Activated CD8-positive, alpha-beta T cell treated with anti-CD3 and anti-CD28 coated beads, Interleukin-2, amount 10 ng/mL, durations not matched to agents 7 days and 5 days (primary cell): Measurements from ENCODE around the gene ZNF148. TPM values are rescaled to one million over a fixed set of nuclear protein-coding genes. Genes with fewer than 3 reads are reported as not detected.

Experiments
- ATAC-seq: fragments of 150-1000 bp; cut with Tn5 transposase; one replicate; pipeline ENCODE4 v1.10.0; 2021; ENCODE audit warnings: moderate library complexity
- CTCF ChIA-PET: fragments of 350-600 bp; sonication (Branson Sonifier 250); formaldehyde crosslinking; loops from one replicate; lab custom pipeline; 2021; ENCODE audit warnings: antibody characterized with exemption; lab: Charles Lee
- POLR2A ChIA-PET: fragments of 350-600 bp; sonication (Branson Sonifier 250); formaldehyde crosslinking; loops from one replicate; lab custom pipeline; 2021; ENCODE audit warnings: antibody characterized with exemption; lab: Charles Lee
- DNase-seq: peaks from one replicate; pipeline ENCODE4 v3.0.0-alpha.2; 2020
- H3K27ac Mint-ChIP-seq: one replicate; pipeline ENCODE4 v1.8.0; 2021; ENCODE audit warnings: mild to moderate bottlenecking, mixed read lengths
- H3K27me3 Mint-ChIP-seq: one replicate; pipeline ENCODE4 v1.8.0; 2021; ENCODE audit warnings: low read depth, mixed read lengths
- H3K36me3 Mint-ChIP-seq: one replicate; pipeline ENCODE4 v1.8.0; 2021; ENCODE audit warnings: low read depth, mixed read lengths
- H3K4me1 Mint-ChIP-seq: one replicate; pipeline ENCODE4 v1.8.0; 2021; ENCODE audit warnings: low read depth, mixed read lengths
- H3K4me3 Mint-ChIP-seq: one replicate; pipeline ENCODE4 v1.8.0; 2021; ENCODE audit warnings: mild to moderate bottlenecking, mixed read lengths
- H3K9me3 Mint-ChIP-seq: one replicate; pipeline ENCODE4 v1.8.0; 2022; ENCODE audit warnings: mixed read lengths; ENCODE audit not compliant: insufficient read depth
- total RNA-seq, 2 experiments: library from RNA; stranded (reverse); gene quantifications; one replicate each; pipeline ENCODE4 v1.2.3, GENCODE V29; 2021

Gene ZNF148
- total RNA-seq, 2 experiments from 2014 or later = 39.1 to 39.6 TPM

DNA sequence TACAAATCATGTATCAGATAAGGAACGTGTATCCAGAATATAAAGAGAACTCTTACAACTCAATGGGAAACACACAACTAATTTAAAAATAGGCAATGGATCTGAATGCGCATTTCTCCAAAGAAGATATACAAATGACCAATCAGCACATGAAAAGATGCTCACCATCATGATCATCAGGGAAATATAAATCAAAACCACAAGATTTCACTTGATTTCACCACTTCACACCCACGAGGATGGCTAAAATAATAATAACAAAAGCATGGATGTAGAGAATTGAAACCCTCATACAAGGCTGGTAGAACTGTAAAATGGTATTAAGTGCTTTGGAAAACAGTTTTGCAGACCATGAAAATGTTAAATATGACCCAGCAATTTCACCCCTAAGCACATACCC lies 135.9 kb downstream of the ZNF148 start:
- H3K4me1 Mint-ChIP-seq = peaks cover 4% of the 10 kb centered on the region
- no peak for DNase-seq
- no peaks in the 10 kb centered on the region for H3K27me3 Mint-ChIP-seq
- H3K27ac Mint-ChIP-seq = no peak overlapping the region
- peaks cover 25% of the 10 kb centered on the region for H3K36me3 Mint-ChIP-seq
- no peaks in the 10 kb centered on the region for H3K9me3 Mint-ChIP-seq
- no peak overlapping the region for H3K4me3 Mint-ChIP-seq
- POLR2A ChIA-PET = no interaction called here
- CTCF ChIA-PET = no interaction called here
- ATAC-seq = no peak

DNA sequence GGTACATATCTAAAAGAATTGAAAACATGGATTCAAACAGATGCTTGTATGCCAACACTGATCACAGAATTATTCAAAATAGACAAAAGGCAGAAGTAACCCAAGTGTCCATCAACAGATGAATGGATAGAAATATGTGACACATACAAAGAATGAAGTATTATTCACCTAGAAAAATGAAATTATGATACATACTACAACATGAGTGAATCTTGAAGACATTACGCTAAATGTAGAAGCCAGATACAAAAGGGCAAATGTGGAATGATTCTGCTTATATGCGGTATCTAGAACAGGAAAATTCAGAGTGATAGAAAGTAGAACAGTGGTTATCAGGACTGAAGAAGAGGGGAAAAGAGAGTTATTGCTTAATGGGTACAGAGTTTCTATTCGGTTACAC lies 136.4 kb downstream of the ZNF148 start:
- no peak for ATAC-seq
- CTCF ChIA-PET = no interaction called here
- H3K4me1 Mint-ChIP-seq = peaks cover 4% of the 10 kb centered on the region

DNA sequence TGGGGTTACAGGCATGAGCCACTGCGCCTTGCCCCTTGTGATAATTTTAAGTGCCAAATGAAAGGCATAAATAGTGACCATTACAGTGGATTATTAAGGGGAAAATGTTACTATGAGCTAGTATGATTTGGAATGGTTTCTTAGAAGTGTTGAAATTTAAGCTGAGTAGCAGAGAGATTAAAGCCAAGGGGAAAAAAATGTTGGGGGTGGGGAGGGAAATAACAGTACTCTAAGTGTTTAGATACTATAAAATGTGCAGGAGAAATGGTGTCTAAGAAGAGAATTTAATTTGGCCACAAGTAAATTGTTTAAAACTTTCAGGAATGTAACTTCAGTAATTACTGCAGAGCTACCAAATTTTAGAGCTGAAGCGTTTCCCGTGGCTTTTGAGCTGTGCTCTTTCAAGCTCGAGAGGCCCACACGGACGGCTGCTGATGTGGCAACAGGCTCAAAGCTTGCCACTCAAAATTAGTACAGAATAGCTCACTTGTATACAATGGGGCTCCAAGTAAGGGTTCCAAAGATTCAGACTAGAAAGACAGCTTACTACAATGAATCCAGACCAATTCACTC lies 138.7 kb downstream of the ZNF148 start:
- DNase-seq (no peak), ATAC-seq (no peak)
- Mint-ChIP-seq H3K27me3 (no peaks in the 10 kb centered on the region), H3K27ac (no peak overlapping the region), H3K4me3 (no peak overlapping the region), H3K9me3 (no peaks in the 10 kb centered on the region), H3K36me3 (peaks cover 44% of the 10 kb centered on the region), H3K4me1 (peaks cover 4% of the 10 kb centered on the region)
- ChIA-PET POLR2A (no interaction called here), CTCF (no interaction called here)

More for the DNA sequence above, 136.4 kb downstream of the ZNF148 start:
- Mint-ChIP-seq H3K9me3 (no peaks in the 10 kb centered on the region), H3K27me3 (no peaks in the 10 kb centered on the region), H3K27ac (no peak overlapping the region), H3K36me3 (peaks cover 25% of the 10 kb centered on the region), H3K4me3 (no peak overlapping the region)
- POLR2A ChIA-PET = no interaction called here
- DNase-seq = no peak

DNA sequence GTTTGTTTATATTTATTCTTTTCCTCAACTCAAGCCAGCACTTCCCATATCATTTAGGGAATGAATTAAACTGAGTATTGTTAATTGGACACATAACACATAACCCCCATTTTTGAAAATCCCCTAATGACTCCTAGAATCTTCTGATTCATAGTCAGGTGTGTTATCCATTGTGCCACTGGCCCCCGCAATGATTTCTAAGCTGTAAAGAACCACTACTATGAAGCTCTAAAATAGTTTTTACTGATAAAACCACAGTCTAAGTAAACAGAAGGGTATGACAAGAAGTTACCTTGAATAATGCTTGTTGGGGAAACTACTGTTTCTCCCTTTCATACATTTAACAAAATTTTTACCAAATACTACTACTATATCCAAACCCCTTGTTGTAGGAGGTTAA lies 140.3 kb downstream of the ZNF148 start:
- Mint-ChIP-seq H3K9me3 (no peaks in the 10 kb centered on the region), H3K27ac (no peak overlapping the region), H3K27me3 (no peaks in the 10 kb centered on the region), H3K36me3 (peaks cover 45% of the 10 kb centered on the region), H3K4me1 (no peaks in the 10 kb centered on the region), H3K4me3 (no peak overlapping the region)
- ChIA-PET POLR2A (no interaction called here), CTCF (interaction anchor here (1.4 kb wide), 1 partner anchor 9 kb away, joined by 3 read pairs; no protein-coding TSS in a partner anchor)
- no peak for ATAC-seq
- DNase-seq = no peak

DNA sequence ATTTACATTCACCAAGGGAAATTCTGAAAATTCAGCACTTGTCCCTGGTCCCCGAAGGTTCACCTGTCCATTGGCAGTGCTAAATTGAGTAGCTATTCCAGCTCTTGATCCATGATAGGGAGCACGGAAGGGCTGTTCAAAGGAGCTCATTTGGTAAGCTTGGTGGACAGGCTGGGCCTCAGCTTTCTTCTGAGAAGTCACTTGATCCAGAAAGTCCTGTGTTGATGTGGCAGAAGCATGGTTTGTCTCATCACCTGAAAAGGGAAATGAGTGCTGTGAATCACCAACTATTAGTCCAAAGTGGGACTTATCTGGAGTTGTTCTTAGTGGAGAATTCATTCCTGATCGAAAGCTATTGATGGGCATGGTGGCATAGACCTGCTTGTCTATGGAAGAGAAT lies 142.7 kb downstream of the ZNF148 start:
- CTCF ChIA-PET = interaction anchor here (0.6 kb wide), 1 partner anchor 242 kb away, joined by 3 read pairs; no protein-coding TSS in a partner anchor
- ATAC-seq = no peak
- Mint-ChIP-seq H3K27ac (no peak overlapping the region), H3K27me3 (no peaks in the 10 kb centered on the region), H3K4me1 (no peaks in the 10 kb centered on the region), H3K36me3 (peaks cover 37% of the 10 kb centered on the region), H3K4me3 (no peak overlapping the region), H3K9me3 (no peaks in the 10 kb centered on the region)
- POLR2A ChIA-PET = no interaction called here
- no peak for DNase-seq

DNA sequence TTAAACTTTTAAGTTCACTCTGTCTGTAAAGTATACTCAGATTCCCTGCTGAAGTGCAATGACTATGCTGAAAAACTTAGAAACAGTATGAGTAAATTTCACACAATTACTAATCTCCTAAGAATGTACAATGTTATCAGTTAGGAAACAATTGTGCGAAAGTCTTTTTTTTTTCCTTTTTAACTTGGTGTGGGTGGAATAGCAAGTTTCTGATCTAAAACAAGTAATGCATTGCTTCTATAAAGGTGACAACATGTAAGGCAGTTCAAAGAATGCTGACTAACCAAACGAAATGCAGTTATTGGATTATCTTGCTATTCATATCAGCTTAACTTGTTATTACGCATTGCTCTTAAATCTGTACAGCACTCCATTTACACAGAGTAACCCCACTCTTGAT lies 143.2 kb downstream of the ZNF148 start:
- Mint-ChIP-seq H3K4me3 (no peak overlapping the region), H3K27me3 (no peaks in the 10 kb centered on the region), H3K9me3 (no peaks in the 10 kb centered on the region), H3K36me3 (peaks cover 35% of the 10 kb centered on the region), H3K4me1 (no peaks in the 10 kb centered on the region), H3K27ac (no peak overlapping the region)
- ChIA-PET POLR2A (no interaction called here), CTCF (interaction anchor here (0.6 kb wide), 1 partner anchor 242 kb away, joined by 3 read pairs; no protein-coding TSS in a partner anchor)
- DNase-seq (no peak), ATAC-seq (no peak)

DNA sequence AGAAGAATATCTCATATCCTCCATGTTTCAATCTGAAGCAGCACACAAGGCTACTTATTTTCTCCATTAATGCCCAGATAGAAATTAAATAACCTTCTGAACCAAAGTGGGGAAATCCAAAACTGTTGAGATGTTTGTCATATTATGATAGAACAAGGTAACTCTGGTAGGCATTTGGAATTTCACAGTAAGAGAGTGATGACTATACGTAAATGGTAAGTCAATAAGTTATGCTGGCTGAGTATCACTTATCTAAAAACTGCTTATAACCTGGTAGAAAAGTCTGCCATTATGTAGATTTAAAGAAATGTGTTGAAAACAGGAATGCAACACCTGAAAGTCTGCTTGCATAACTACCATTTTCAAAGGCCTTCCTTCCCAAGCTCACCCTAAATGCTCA lies 145.4 kb downstream of the ZNF148 start:
- no peaks in the 10 kb centered on the region for H3K9me3 Mint-ChIP-seq
- DNase-seq = no peak
- ChIA-PET POLR2A (no interaction called here), CTCF (no interaction called here)
- no peak overlapping the region for H3K4me3 Mint-ChIP-seq
- H3K27me3 Mint-ChIP-seq = no peaks in the 10 kb centered on the region
- peaks cover 26% of the 10 kb centered on the region for H3K36me3 Mint-ChIP-seq
- no peak for ATAC-seq
- no peak overlapping the region for H3K27ac Mint-ChIP-seq
- H3K4me1 Mint-ChIP-seq = no peaks in the 10 kb centered on the region

DNA sequence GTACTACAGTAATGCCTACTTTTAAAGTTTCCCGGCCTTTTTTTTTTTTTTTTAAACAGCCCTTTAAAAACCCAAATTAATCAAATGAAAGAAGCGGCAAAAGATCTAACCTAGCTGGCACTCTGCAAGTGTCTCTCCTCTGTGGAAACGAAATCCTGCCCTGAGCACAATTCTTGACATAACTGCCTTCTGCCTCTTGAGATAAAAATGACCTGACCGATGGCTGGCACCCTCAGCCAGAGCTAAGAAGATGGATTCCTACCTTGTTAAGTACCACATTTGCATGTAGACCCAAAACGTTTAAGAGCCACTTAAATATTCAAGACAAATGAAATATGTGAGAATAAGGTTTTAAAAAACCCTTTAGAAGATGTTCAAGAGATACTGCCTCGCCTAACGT lies 146.0 kb downstream of the ZNF148 start:
- Mint-ChIP-seq H3K27me3 (no peaks in the 10 kb centered on the region), H3K27ac (no peak overlapping the region), H3K4me1 (no peaks in the 10 kb centered on the region), H3K9me3 (no peaks in the 10 kb centered on the region), H3K4me3 (no peak overlapping the region), H3K36me3 (peaks cover 26% of the 10 kb centered on the region)
- DNase-seq = no peak
- CTCF ChIA-PET = no interaction called here
- POLR2A ChIA-PET = no interaction called here
- no peak for ATAC-seq

DNA sequence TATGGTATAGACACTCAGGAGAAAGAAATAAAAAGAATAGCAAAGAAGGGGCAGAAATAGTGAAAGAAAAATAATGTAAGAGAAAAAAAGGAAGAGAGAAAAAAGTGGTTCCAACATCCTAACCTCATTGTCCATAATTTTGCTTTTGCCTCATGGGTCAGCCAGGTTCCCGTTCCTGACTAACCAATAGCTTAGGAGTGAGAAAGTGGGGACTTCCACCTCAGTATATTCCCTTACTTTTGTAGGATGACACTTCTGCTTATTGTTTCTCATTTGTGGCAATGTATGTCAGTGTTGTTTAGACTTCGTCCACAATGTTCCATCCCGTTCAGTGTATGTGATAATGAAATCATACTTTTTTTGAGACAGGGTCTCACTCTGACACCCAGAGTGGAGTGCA lies 153.3 kb downstream of the ZNF148 start:
- H3K4me1 Mint-ChIP-seq = peaks cover 21% of the 10 kb centered on the region
- ChIA-PET CTCF (interaction anchor here (1.5 kb wide), 1 partner anchor 27 kb away, joined by 3 read pairs; no protein-coding TSS in a partner anchor), POLR2A (no interaction called here)
- H3K9me3 Mint-ChIP-seq = no peaks in the 10 kb centered on the region
- H3K4me3 Mint-ChIP-seq = no peak overlapping the region
- ATAC-seq (no peak), DNase-seq (no peak)
- H3K27me3 Mint-ChIP-seq = no peaks in the 10 kb centered on the region
- H3K27ac Mint-ChIP-seq = no peak overlapping the region
- H3K36me3 Mint-ChIP-seq = no peaks in the 10 kb centered on the region

DNA sequence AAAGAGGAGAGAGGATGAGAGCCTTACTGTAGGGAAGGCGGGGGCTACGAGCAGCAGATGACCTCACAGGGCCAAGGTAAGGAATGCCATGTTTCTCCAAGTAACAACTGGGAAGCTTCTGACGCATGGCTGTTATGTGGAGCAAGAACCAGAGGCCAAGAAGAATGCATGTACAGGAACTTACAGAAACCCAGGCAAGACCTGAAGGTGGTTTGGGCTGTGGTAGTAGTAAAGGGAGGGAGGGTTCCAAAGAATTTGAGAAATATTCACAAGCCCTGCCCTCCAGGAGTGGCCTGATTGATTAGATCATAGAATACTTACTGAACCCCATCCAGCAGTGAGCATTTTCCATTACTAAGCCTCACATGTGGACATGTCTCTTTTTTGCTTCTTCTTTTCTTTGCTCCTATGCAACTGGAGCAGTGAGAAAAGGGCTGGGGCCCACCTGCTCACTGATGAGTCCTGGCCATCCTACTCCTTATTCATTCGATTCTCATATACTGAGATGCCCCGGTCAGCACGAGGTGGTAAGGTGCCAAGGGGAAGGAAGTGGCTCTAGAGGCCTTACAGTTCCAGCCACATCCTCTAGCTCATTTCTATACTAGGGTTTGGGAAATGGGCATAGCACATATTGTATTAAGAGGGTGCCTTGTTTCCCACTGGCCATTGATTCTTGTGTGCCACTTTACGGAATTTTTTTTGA lies 154.2 kb downstream of the ZNF148 start:
- Mint-ChIP-seq H3K4me1 (peaks cover 21% of the 10 kb centered on the region), H3K27me3 (no peaks in the 10 kb centered on the region), H3K36me3 (no peaks in the 10 kb centered on the region), H3K9me3 (no peaks in the 10 kb centered on the region), H3K27ac (no peak overlapping the region), H3K4me3 (no peak overlapping the region)
- ChIA-PET POLR2A (no interaction called here), CTCF (interaction anchor here (2.0 kb wide), 1 partner anchor 19 kb away, joined by 4 read pairs; no protein-coding TSS in a partner anchor)
- peak; percentile 50 for ATAC-seq
- DNase-seq = no peak

DNA sequence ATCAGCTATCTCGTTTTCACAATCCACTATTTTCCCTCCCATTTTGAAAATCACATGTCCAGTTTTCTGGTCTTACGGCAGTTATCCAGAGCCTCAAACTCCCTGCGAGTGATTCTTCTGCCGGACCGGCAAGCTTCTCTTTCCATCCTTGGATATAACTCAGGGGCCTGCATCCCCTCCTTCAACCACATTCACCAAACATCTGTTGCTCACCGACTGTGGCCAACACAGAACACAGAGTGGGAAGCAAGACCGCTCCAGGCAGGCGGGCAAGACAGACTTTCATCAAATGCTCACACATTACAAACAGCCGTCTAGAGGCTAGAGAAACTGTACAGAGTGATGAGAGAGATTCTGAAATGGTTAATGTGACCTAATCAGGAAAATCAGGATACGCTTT lies 154.9 kb downstream of the ZNF148 start:
- Mint-ChIP-seq H3K9me3 (no peaks in the 10 kb centered on the region), H3K36me3 (no peaks in the 10 kb centered on the region), H3K27ac (no peak overlapping the region), H3K4me1 (peaks cover 21% of the 10 kb centered on the region), H3K27me3 (no peaks in the 10 kb centered on the region), H3K4me3 (no peak overlapping the region)
- ChIA-PET POLR2A (no interaction called here), CTCF (interaction anchor here (2.0 kb wide), 1 partner anchor 18 kb away, joined by 4 read pairs; no protein-coding TSS in a partner anchor)
- DNase-seq = no peak
- ATAC-seq = no peak

DNA sequence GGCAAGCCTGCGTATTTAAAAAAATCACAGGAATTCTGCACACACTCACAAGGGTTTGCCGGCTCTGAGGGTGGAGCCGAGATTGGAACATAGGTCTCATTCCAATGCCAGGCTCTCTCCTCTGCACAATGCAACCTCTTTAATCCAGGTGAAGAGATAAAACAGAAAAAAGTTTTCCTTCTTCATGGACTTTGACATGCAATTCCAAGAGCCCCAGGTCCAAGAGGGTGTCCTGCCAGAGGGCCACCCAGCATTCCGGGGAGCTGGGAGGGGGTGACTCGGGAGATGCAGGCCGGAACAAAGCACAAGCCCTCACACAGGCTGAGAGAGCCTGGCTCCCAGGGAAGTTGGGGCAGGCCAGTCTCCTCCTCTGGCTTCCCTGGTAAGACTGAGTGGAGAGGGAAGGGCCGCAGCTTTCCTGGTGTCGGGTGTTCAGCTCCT lies 155.8 kb downstream of the ZNF148 start:
- H3K4me3 Mint-ChIP-seq = no peak overlapping the region
- ChIA-PET CTCF (no interaction called here), POLR2A (no interaction called here)
- DNase-seq (no peak), ATAC-seq (no peak)
- no peaks in the 10 kb centered on the region for H3K9me3 Mint-ChIP-seq
- no peaks in the 10 kb centered on the region for H3K36me3 Mint-ChIP-seq
- H3K27ac Mint-ChIP-seq = no peak overlapping the region
- H3K4me1 Mint-ChIP-seq = peaks cover 30% of the 10 kb centered on the region
- peaks cover 6% of the 10 kb centered on the region for H3K27me3 Mint-ChIP-seq
